Loucy (cell line): ENCODE data around the gene C19orf67.

ENCODE experiments used
- H2AFZ ChIP-seq: fragments of 200-600 bp; sonication (generic); 2 replicates; pipeline ENCODE4 v1.6.0; 2016; ENCODE audit warnings: antibody characterized with exemption, mild to moderate bottlenecking, low read length, moderate library complexity
- H3F3A ChIP-seq: fragments of 200-600 bp; 2 replicates; pipeline ENCODE4 v1.6.0; 2016; ENCODE audit warnings: antibody characterized with exemption, low read depth, mild to moderate bottlenecking
- H3K27me3 ChIP-seq: fragments of 200-600 bp; sonication (generic); 2 replicates; pipeline ENCODE4 v1.6.1; 2014; ENCODE audit warnings: low read length, mild to moderate bottlenecking; ENCODE audit not compliant: insufficient read depth, poor library complexity, severe bottlenecking
- H3K36me3 ChIP-seq: fragments of 200-600 bp; sonication (generic); 2 replicates; pipeline ENCODE4 v1.6.1; 2016; ENCODE audit warnings: low read length; ENCODE audit not compliant: insufficient read depth
- H3K4me1 ChIP-seq: fragments of 200-600 bp; sonication (generic); 2 replicates; pipeline ENCODE4 v1.5.1; 2014; ENCODE audit warnings: low read length, mild to moderate bottlenecking; ENCODE audit not compliant: insufficient read depth, poor library complexity, severe bottlenecking
- H3K4me2 ChIP-seq: fragments of 200-600 bp; sonication (generic); 2 replicates; pipeline ENCODE4 v1.6.0; 2014; ENCODE audit warnings: antibody characterized with exemption, low read length, low read depth, mild to moderate bottlenecking; ENCODE audit not compliant: poor library complexity, severe bottlenecking
- H3K4me3 ChIP-seq: fragments of 200-600 bp; sonication (generic); 2 replicates; pipeline ENCODE4 v1.5.1; 2014; ENCODE audit warnings: low read length, mild to moderate bottlenecking, mixed read lengths; ENCODE audit not compliant: poor library complexity, severe bottlenecking
- H3K79me2 ChIP-seq: fragments of 200-600 bp; sonication (generic); 2 replicates; pipeline ENCODE4 v1.6.1; 2014; ENCODE audit warnings: low read length; ENCODE audit not compliant: insufficient read depth
- H3K9ac ChIP-seq: fragments of 200-600 bp; sonication (generic); 2 replicates; pipeline ENCODE4 v1.6.0; 2014; ENCODE audit warnings: mild to moderate bottlenecking, low read depth, low read length, moderate library complexity; ENCODE audit not compliant: poor library complexity, severe bottlenecking
- H3K9me2 ChIP-seq: fragments of 200-600 bp; sonication (generic); replicated peaks from 2 replicates; pipeline ENCODE4 v1.6.1; 2016; ENCODE audit warnings: low read depth, low read length, mixed read lengths
- H3K9me3 ChIP-seq: fragments of 200-600 bp; sonication (generic); 2 replicates; pipeline ENCODE4 v1.6.1; 2014; ENCODE audit warnings: mild to moderate bottlenecking, antibody characterized with exemption, low read length, low read depth; ENCODE audit not compliant: insufficient read depth
- H4K20me1 ChIP-seq: fragments of 200-600 bp; sonication (generic); 2 replicates; pipeline ENCODE4 v1.6.0; 2014; ENCODE audit warnings: antibody characterized with exemption, low read length, mild to moderate bottlenecking; ENCODE audit not compliant: insufficient read depth, poor library complexity, severe bottlenecking
- EZH2phosphoT487 ChIP-seq: fragments of 200-600 bp; IDR thresholded peaks from 2 replicates; pipeline ENCODE4 v1.6.1; 2018; ENCODE audit warnings: antibody characterized with exemption, mild to moderate bottlenecking, moderate library complexity, borderline replicate concordance
- TF ChIP-seq, protein P1 (sequence below): fragments of 200-600 bp; sonication (generic); conservative IDR thresholded peaks from 2 replicates; pipeline ENCODE4 v1.5.1; 2014; ENCODE audit warnings: mild to moderate bottlenecking, antibody characterized with exemption, low read length

C19orf67 gene

DNA sequence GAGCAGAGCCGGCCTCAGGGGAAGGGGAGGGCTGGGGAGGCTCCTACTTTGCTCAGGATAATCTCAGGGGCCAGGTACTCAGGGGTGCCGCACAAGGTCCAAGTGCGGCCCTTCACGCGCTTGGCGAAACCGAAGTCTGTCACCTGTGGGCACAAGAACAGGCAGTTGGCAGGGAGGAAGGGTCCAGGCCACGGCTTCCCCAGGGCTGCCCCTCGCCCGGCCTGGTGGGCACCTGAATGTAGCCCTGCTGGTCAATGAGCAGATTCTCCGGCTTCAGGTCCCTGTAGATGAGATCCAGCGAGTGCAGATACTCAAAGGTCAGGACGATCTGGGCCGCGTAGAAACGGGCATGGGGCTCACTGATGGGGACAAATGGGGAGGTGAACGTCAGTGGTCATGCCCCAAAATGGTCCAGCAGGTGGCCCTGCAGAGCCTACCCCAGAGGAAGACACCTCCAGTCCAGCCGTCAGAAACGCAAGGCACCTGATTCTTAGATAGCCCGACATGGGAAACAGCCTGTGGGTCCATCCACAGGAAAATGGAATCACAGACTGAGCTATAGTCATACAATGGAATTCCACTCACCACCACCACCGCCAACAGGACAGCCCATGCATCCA is 12.1 kb upstream of the C19orf67 start:
- no peaks in the 10 kb centered on the region for H3K9me2 ChIP-seq
- H3K4me1 ChIP-seq, result no peaks in the 10 kb centered on the region
- TF ChIP-seq EZH2phosphoT487, result no peak
- TF ChIP-seq, protein P1, sequence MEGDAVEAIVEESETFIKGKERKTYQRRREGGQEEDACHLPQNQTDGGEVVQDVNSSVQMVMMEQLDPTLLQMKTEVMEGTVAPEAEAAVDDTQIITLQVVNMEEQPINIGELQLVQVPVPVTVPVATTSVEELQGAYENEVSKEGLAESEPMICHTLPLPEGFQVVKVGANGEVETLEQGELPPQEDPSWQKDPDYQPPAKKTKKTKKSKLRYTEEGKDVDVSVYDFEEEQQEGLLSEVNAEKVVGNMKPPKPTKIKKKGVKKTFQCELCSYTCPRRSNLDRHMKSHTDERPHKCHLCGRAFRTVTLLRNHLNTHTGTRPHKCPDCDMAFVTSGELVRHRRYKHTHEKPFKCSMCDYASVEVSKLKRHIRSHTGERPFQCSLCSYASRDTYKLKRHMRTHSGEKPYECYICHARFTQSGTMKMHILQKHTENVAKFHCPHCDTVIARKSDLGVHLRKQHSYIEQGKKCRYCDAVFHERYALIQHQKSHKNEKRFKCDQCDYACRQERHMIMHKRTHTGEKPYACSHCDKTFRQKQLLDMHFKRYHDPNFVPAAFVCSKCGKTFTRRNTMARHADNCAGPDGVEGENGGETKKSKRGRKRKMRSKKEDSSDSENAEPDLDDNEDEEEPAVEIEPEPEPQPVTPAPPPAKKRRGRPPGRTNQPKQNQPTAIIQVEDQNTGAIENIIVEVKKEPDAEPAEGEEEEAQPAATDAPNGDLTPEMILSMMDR, result peak; percentile 54
- H4K20me1 ChIP-seq, result no peaks in the 10 kb centered on the region
- H3K79me2 ChIP-seq, result no peaks in the 10 kb centered on the region
- no peaks in the 10 kb centered on the region for H3K27me3 ChIP-seq
- no peak overlapping the region for H3K4me3 ChIP-seq
- H3F3A ChIP-seq, result no peaks in the 10 kb centered on the region
- H2AFZ ChIP-seq, result no peak overlapping the region
- H3K36me3 ChIP-seq, result no peaks in the 10 kb centered on the region
- no peaks in the 10 kb centered on the region for H3K9me3 ChIP-seq
- H3K4me2 ChIP-seq, result no peak overlapping the region
- H3K9ac ChIP-seq, result no peak overlapping the region

DNA sequence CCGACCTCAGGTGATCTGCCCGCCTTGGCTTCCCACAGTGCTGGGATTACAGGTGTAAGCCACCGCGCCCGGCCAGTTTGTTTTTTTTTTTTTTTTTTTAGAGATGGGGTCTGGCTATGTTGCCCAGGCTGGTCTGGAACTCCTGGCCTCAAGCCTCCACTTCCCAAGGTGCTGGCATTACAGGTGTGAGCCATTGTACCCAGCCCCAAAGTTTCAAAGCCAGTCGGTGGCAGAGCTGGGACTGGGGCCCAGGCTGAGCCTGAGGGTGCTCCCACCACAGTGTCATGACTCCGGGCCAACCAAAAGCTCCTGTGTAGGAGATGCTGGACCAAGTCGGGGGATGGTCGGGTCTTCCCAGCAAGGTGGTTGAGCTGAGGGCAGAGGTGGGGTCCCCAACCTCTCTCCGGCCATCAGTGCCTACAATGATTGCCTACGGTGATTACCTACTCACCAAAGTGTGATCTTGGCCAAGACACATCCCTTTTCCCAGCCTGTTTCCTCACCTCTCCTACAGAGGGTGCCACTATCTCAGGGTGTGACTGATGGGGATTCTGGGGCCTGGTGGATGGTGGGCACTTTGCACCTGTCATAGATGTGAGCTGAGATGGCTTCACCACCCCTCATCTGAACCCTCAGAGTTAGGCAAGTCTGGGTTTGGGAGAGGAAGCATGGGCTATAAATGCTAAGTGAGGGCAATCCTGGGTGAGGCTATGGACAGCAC is 10.8 kb upstream of the C19orf67 start:
- no peaks in the 10 kb centered on the region for H3K27me3 ChIP-seq
- no peaks in the 10 kb centered on the region for H3F3A ChIP-seq
- H3K36me3 ChIP-seq, result no peaks in the 10 kb centered on the region
- H3K9me2 ChIP-seq, result no peaks in the 10 kb centered on the region
- H3K9me3 ChIP-seq, result no peaks in the 10 kb centered on the region
- no peak overlapping the region for H3K4me2 ChIP-seq
- H2AFZ ChIP-seq, result no peak overlapping the region
- H4K20me1 ChIP-seq, result no peaks in the 10 kb centered on the region
- H3K79me2 ChIP-seq, result 0 out of 2 replicates have a peak, but pooled peaks cover 5% of the 10 kb centered on the region
- TF ChIP-seq EZH2phosphoT487, result no peak
- TF ChIP-seq, protein P1, result peak; percentile 37
- H3K4me3 ChIP-seq, result no peak overlapping the region
- H3K9ac ChIP-seq, result no peak overlapping the region
- peaks cover 8% of the 10 kb centered on the region for H3K4me1 ChIP-seq

DNA sequence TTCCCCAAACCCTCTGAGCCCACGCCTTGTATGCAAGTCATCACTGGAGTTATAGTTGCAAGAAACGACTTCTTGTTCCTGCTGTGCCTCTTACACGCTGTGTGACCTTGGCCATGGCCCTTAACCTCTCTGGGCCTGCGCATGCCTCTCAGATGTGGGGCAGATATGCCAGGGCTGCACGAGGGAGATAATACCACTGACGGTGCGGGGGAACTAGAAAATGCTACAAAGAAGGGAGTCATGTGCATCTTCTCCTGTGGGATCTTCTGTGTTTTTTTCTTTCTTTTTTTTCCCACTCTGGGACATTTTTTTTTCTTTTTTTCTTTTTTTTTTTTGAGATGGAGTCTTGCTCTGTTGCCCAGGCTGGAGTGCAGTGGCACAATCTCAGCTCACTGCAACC is 9.3 kb upstream of the C19orf67 start:
- Histone ChIP-seq H3K4me1 (peaks cover 12% of the 10 kb centered on the region), H3F3A (no peaks in the 10 kb centered on the region), H3K9me2 (no peaks in the 10 kb centered on the region), H2AFZ (no peak overlapping the region), H3K79me2 (0 out of 2 replicates have a peak, but pooled peaks cover 5% of the 10 kb centered on the region), H3K4me2 (no peak overlapping the region), H4K20me1 (no peaks in the 10 kb centered on the region), H3K9me3 (no peaks in the 10 kb centered on the region), H3K36me3 (no peaks in the 10 kb centered on the region), H3K27me3 (no peaks in the 10 kb centered on the region), H3K4me3 (no peak overlapping the region), H3K9ac (no peak overlapping the region)
- TF ChIP-seq, protein P1, result no peak
- no peak for TF ChIP-seq EZH2phosphoT487
